Stomach (tissue), 9 donors: Measurements from ENCODE around the gene RGPD3. TPM values are rescaled to one million over a fixed set of nuclear protein-coding genes. Genes with fewer than 3 reads are reported as not detected.
A peak's percentile ranks its signal among the peaks of the same experiment; 100 is the strongest.
"Not testable (repeated sequence)": the region's sequence is repeated elsewhere in the genome, so short reads cannot be mapped to it uniquely, and the experiment has no call there.

Experiments used
- DNase-seq, 2 donors: peaks; one replicate each; pipeline versions ENCODE4 v3.0.0 to v3.0.0-alpha.2; 2013 to 2019
- H3K27ac ChIP-seq, 5 donors: fragments of 200-600 bp in 4 of 5; sonication (generic) in 4 of 5; one replicate each; pipeline ENCODE4 v1.5.1; 2013 to 2019; ENCODE audit warnings: mild to moderate bottlenecking in 1 of 5, moderate library complexity in 1 of 5
- H3K27me3 ChIP-seq, 3 donors: fragments of 200-600 bp; sonication (generic); one replicate each; pipeline ENCODE4 v1.5.1; 2017 to 2019; ENCODE audit warnings: mixed run types in 1 of 3
- H3K36me3 ChIP-seq, 4 donors: fragments of 200-600 bp; sonication (generic); 1 replicate in 3 of 4; 2 replicates in 1 of 4; pipeline ENCODE4 v1.5.1; 2016 to 2019
- H3K4me1 ChIP-seq, 4 donors: fragments of 200-600 bp; sonication (generic); one replicate each; pipeline ENCODE4 v1.5.1; 2016 to 2019
- H3K4me3 ChIP-seq, 4 donors: fragments of 200-600 bp; sonication (generic) in 3 of 4; one replicate each; pipeline ENCODE4 v1.5.1; 2016 to 2019; ENCODE audit warnings: mild to moderate bottlenecking in 1 of 4
- H3K9me3 ChIP-seq, 4 donors: fragments of 200-600 bp; sonication (generic); one replicate each; pipeline ENCODE4 v1.5.1; 2016 to 2019
- POLR2AphosphoS5 ChIP-seq, 3 donors: sonication (generic); formaldehyde crosslinking; IDR thresholded peaks; one replicate each; pipeline ENCODE4 v1.6.1; 2016; ENCODE audit warnings: antibody characterized with exemption in 3 of 3
- WGBS, 5 donors: extraction: QIAGEN DNeasy Blood & Tissue Kit in 3 of 5; methylation state at CpG; one replicate each; pipeline versions ENCODE4 v1.1.5 to v1.1.7; 2013 to 2018; 5-methylcytosine and 5-hydroxymethylcytosine counted together
- intact Hi-C: fragments of 100-400 bp; cut with DNase I; formaldehyde crosslinking; loops from one replicate; pipeline ENCODE4 v1.15.1; 2023; ENCODE audit warnings: low total_unique reads
- polyA plus RNA-seq, 3 donors: library from polyadenylated mRNA; stranded (reverse); fragments of 200-250 nt; gene quantifications; one replicate each; pipeline ENCODE4 v1.2.3, GENCODE V29; 2013
- total RNA-seq, 5 donors: library from RNA; depleted of rRNA; stranded (reverse); fragments of >200 nt; gene quantifications; one replicate each; pipeline versions ENCODE4 v1.1.0 to v1.2.3, GENCODE V29; 2014 to 2016
- donor health status: healthy with polysubstance abuse.
- donor health status: Bipolar disorder and iron deficiency.
- donor health status: healthy.

The RGPD3 gene
- total and polyA plus RNA-seq, 8 donors = 0.06 to 4.1 (median 0.31) TPM; not detected in 4

GRCh38 chr2:106511476-106511901 is 43.3 kb upstream of the RGPD3 start:
- TF ChIP-seq POLR2AphosphoS5 (IDR thresholded peaks at IDR 0.05) = peak in 1 of 3 donors; percentile 41
- 42 to 71% (median 57%) methylated on average over 6 to 12 of the region's 16 CpGs for WGBS, 5 donors
- not testable (repeated sequence) for H3K27ac ChIP-seq

GRCh38 chr2:106510791-106511190 is 42.6 kb upstream of the RGPD3 start:
- H3K36me3 ChIP-seq, H3K4me1 ChIP-seq, H3K27me3 ChIP-seq, intact Hi-C loops, H3K9me3 ChIP-seq, H3K27ac ChIP-seq, DNase-seq, H3K4me3 ChIP-seq: not testable (repeated sequence)
- 71 to 81% (median 75%) methylated on average over 4 of the region's 4 CpGs for WGBS, 5 donors

More at GRCh38 chr2:106511476-106511901, 43.3 kb upstream of the RGPD3 start:
- intact Hi-C loops, H3K27me3 ChIP-seq, H3K9me3 ChIP-seq, H3K4me1 ChIP-seq, H3K36me3 ChIP-seq: not testable (repeated sequence)
- H3K4me3 ChIP-seq = peak overlapping the region in 1 of 4 donors; percentile 3
- DNase-seq = peak; percentile 34 to 55

DNA sequence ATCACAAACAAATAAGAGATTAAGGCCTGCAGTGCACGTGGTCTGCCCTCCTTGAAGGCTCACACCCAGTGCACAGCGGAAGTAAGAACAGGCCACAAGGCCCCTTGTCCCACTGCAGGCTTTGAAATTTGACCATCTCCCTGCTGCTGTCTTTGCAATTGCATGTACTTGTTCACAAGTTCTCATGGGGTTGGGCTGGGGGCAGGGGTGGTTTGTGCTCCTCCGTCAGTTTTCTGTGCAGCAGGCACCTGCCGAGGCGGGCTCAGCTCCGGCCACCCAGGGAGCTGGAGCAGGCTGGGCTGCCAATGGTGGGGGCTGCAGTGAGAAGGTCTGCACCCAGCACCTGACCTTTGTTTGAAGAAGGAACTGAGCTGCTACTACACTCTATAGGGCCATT is 41.2 kb upstream of the RGPD3 start:
- H3K27ac ChIP-seq, H3K36me3 ChIP-seq, H3K4me1 ChIP-seq, DNase-seq, H3K9me3 ChIP-seq, intact Hi-C loops, H3K27me3 ChIP-seq, H3K4me3 ChIP-seq: not testable (repeated sequence)
- 89 to 95% (median 93%) methylated on average over 6 of the region's 6 CpGs; no CpG with 5 or more reads in 1 of the 5 donors for WGBS, 5 donors

GRCh38 chr2:106508660-106509373 is 40.6 kb upstream of the RGPD3 start:
- H3K27ac ChIP-seq, intact Hi-C loops, H3K4me3 ChIP-seq, H3K9me3 ChIP-seq, H3K27me3 ChIP-seq, DNase-seq, H3K36me3 ChIP-seq, H3K4me1 ChIP-seq: not testable (repeated sequence)
- 74 to 84% (median 74%) methylated on average over 4 to 9 of the region's 11 CpGs for WGBS, 5 donors

GRCh38 chr2:106506002-106506687 is 37.9 kb upstream of the RGPD3 start:
- H3K4me1 ChIP-seq, DNase-seq, intact Hi-C loops, H3K27me3 ChIP-seq, H3K27ac ChIP-seq, H3K4me3 ChIP-seq, H3K36me3 ChIP-seq, H3K9me3 ChIP-seq: not testable (repeated sequence)
- WGBS, 5 donors = 72 to 94% (median 78%) methylated on average over 5 to 9 of the region's 9 CpGs

- intact Hi-C loops, H3K27me3 ChIP-seq, DNase-seq, H3K4me1 ChIP-seq, H3K9me3 ChIP-seq, H3K27ac ChIP-seq, H3K4me3 ChIP-seq, H3K36me3 ChIP-seq: not testable (repeated sequence)
- 82 to 92% (median 87%) methylated on average over 4 of the region's 4 CpGs for WGBS, 5 donors
Measured at GRCh38 chr2:106504787-106505186, 36.6 kb upstream of the RGPD3 start.

DNA sequence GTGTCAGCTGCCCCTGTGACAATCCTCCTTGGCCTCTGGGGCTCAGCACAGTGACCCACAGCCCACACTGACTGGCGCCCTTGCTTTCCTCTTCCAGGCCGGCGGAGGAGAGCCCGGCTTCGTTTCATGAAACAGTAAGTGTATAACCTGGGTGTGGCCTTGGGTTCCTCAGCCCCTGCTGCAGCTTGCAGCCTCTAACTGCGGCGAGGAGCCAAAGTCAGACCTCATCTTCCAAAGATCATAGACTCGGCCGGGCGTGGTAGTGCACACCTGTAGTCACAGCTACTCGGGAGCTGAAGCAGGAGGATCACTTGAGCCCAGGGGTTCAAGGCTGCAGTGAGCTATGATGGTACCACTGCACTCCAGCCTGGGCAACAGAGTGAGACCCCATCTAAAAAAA is 36.0 kb upstream of the RGPD3 start:
- H3K9me3 ChIP-seq, H3K4me1 ChIP-seq, H3K27ac ChIP-seq, intact Hi-C loops, H3K36me3 ChIP-seq, H3K27me3 ChIP-seq, DNase-seq, H3K4me3 ChIP-seq: not testable (repeated sequence)
- 41 to 73% (median 61%) methylated on average over 4 to 11 of the region's 11 CpGs for WGBS, 5 donors

GRCh38 chr2:106502351-106502750 is 34.1 kb upstream of the RGPD3 start:
- H3K27me3 ChIP-seq, intact Hi-C loops, H3K4me1 ChIP-seq, DNase-seq, H3K27ac ChIP-seq, H3K4me3 ChIP-seq, H3K36me3 ChIP-seq, H3K9me3 ChIP-seq: not testable (repeated sequence)
- WGBS, 5 donors = 89 to 96% (median 95%) methylated on average over 6 to 8 of the region's 8 CpGs

- H3K27me3 ChIP-seq, intact Hi-C loops, H3K4me1 ChIP-seq, H3K9me3 ChIP-seq, H3K27ac ChIP-seq, H3K36me3 ChIP-seq, DNase-seq, H3K4me3 ChIP-seq: not testable (repeated sequence)
- 74 to 98% (median 93%) methylated on average over 5 to 7 of the region's 7 CpGs for WGBS, 5 donors
Measured at GRCh38 chr2:106500350-106500749, 32.1 kb upstream of the RGPD3 start.

- H3K9me3 ChIP-seq, H3K4me3 ChIP-seq, H3K27ac ChIP-seq, H3K36me3 ChIP-seq, DNase-seq, H3K4me1 ChIP-seq, H3K27me3 ChIP-seq, intact Hi-C loops: not testable (repeated sequence)
- 83 to 100% (median 93%) methylated on average over 1 of the region's 1 CpG for WGBS, 5 donors
Measured at GRCh38 chr2:106498549-106498948, 30.3 kb upstream of the RGPD3 start.

DNA sequence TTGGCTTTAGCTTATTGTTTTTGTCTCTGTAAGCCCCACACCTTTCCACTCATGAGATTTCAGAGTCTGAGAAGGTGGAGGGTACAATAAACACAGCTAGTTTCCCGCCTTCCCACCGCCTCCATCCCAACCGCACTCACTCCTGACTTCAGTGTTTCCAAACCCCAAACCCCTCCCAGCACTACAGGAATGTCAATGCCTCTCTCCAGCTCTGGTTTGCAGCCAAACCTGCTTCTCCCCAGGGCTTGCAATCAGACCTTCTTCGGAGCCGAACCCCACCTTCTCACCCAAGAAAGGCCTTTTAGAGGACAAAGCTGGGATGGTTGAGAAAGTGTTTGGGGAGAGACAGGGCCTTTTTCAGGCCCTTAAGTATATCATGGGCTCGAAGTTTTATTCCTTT is 24.7 kb upstream of the RGPD3 start:
- H3K27ac ChIP-seq, H3K36me3 ChIP-seq, H3K4me1 ChIP-seq, intact Hi-C loops, H3K4me3 ChIP-seq, H3K27me3 ChIP-seq, H3K9me3 ChIP-seq: not testable (repeated sequence)
- 23 to 39% (median 28%) methylated on average over 6 of the region's 6 CpGs for WGBS, 5 donors
- DNase-seq = peak; percentile 42 to 66

- H3K9me3 ChIP-seq, H3K4me1 ChIP-seq, H3K27ac ChIP-seq, H3K27me3 ChIP-seq, DNase-seq, intact Hi-C loops, H3K36me3 ChIP-seq, H3K4me3 ChIP-seq: not testable (repeated sequence)
- WGBS, 5 donors = 74 to 86% (median 78%) methylated on average over 4 to 6 of the region's 6 CpGs
Measured at GRCh38 chr2:106492399-106492798, 24.2 kb upstream of the RGPD3 start.
